HG03442 (cell line): ENCODE measurements around the gene KIF22.
"Not testable (repeated sequence)": the region's sequence is repeated elsewhere in the genome, so short reads cannot be mapped to it uniquely, and the experiment has no call there.

Experiments
- ATAC-seq: cut with Tn5 transposase; IDR thresholded peaks from one replicate; pipeline ENCODE4 v1.9.1; 2021; ENCODE audit warnings: mild to moderate bottlenecking, moderate library complexity; ENCODE audit not compliant: unreplicated experiment

The KIF22 gene

DNA sequence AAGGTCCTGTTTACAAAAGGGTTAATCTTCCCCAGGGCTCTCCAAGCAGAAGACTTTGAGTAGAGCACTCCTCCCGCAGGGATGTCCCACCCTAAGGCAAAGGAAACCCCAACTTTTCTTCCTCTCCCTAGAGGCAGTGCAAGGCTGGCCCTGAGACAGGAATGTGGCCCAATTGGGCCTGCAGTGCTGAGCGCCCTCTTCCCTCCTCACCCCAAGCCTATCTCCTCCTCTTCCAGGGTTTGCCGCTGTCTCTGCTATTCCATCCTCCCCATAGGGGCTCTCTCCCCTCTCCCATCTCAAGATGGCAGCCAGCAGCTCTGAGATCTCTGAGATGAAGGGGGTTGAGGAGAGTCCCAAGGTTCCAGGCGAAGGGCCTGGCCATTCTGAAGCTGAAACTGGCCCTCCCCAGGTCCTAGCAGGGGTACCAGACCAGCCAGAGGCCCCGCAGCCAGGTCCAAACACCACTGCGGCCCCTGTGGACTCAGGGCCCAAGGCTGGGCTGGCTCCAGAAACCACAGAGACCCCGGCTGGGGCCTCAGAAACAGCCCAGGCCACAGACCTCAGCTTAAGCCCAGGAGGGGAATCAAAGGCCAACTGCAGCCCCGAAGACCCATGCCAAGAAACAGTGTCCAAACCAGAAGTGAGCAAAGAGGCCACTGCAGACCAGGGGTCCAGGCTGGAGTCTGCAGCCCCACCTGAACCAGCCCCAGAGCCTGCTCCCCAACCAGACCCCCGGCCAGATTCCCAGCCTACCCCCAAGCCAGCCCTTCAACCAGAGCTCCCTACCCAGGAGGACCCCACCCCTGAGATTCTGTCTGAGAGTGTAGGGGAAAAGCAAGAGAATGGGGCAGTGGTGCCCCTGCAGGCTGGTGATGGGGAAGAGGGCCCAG, 22.4 kb downstream of the KIF22 start:
- no peak for ATAC-seq

DNA sequence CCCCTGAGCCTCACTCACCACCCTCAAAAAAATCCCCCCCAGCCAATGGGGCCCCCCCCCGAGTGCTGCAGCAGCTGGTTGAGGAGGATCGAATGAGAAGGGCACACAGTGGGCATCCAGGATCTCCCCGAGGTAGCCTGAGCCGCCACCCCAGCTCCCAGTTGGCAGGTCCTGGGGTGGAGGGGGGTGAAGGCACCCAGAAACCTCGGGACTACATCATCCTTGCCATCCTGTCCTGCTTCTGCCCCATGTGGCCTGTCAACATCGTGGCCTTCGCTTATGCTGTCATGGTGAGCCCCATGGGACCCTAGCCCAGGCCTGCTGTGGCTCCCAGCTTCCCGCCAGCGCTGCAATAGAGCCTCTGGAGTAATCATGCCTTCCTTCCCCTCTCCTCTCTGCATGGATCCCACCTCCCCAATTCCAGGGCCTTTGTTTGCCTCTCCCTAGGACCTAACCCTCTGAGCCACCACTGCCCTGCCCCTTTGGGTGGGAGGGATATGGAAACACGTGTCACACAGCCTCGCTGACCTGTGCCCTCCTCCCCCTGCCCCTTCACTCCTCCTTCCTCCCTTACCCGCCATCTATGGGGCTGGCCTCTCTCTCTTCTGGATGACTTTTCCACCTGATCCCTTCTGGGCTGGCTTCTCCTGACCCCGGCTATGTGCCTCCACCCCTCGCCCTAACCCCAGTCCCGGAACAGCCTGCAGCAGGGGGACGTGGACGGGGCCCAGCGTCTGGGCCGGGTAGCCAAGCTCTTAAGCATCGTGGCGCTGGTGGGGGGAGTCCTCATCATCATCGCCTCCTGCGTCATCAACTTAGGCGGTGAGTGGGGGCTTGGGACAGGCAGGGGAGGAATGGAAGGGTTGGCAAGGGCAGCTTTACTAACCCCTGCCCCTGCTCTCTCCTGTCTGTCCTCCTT, 23.4 kb downstream of the KIF22 start:
- ATAC-seq, result no peak

DNA sequence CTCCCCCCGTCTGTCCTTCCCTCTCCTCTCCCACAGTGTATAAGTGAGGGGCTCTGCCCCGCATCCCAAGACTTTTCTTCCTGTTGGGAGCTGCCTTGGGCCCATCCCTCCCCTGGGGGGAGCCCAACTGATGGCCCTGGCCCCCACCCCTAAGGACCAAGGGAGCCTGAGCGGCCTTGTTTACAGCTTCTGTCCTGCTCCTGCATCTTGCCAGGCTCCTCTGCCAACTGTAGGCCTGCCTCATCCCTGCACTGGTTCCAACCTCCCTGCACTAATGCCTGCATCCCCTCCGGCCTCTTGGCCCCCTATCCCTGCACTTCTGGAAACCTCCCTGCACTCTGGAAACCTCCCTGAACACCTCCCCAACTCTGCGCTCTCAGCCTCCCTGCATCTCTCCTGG, 24.0 kb downstream of the KIF22 start:
- ATAC-seq, result no peak

DNA sequence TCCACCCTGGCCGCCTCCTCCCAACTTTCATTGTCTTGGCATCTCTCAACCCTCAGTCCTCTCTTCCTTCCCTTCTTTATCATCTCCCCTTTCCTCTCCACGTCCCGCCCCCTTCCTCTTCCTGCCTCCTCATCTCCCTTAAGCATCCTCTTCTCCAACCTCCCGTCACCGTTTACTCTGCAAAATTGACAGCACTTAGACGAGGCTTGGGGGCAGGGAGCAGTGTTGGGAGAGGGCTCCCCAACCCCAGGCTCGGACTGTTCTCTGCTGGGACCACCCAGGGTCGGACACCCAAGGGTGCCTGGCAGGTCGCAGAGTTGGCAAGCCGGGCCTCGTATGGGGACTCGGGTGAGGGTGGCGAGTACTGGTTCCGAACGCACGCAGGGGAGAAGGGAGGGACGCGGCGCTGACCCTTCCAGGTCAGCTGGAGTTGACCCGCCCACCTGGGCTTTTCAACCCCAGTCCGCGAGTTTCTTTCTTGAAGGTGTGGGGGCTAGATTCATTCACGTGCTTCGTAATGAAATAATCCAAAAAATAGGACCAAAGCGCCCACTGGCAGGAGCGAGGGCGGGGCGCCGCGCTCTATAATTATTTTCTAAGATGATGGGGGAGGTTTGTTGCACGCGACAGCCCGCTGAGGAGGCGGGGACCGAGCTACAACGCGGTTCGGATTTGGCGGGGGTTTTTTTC, 24.6 kb downstream of the KIF22 start:
- ATAC-seq, result no peak

DNA sequence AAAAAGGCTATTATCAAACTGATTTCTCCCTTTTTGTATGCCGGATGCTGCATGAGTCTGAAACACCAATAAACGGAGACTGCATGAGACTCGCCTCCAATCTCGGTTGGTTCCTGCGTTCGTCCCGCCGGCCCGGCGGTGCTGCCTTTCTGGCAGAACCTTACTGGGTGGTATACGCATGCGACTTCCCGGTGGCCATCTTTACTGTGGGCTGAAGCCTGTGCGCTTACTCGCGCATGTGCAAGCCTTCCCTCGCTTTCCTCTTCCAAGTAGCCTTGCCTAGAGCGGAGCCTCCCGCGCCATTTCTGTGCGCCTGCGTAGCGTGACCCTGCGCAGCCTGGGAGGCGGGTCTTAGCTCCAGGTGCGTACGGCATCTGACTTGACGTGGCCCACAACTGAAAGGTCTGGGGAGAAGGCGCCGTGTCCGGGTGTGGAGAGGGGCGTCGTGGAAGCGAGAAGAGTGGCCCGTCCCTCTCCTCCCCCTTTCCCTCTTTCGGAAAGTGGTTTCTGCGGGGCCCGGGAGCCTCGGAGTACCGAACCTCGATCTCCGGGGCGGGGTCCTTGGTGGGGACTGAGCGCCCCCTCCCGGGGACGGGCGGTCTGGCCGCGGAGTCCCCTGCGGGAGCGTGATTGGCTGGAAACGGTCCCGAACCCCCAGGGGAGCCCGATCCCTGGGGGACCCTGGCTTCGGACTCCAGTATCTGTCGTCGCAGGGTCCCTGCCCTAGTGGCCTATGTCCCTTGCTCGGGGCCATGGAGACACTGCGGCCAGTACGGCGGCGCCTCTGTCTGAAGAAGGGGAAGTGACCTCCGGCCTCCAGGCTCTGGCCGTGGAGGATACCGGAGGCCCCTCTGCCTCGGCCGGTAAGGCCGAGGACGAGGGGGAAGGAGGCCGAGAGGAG, 25.5 kb downstream of the KIF22 start, which contains the start of gene PAGR1:
Gene PAGR1 (plus strand): TSS at position 360 of the 901 bp plus-strand sequence. CDS start 374 bp downstream, at position 734.
- ATAC-seq, result peak; percentile 47

DNA sequence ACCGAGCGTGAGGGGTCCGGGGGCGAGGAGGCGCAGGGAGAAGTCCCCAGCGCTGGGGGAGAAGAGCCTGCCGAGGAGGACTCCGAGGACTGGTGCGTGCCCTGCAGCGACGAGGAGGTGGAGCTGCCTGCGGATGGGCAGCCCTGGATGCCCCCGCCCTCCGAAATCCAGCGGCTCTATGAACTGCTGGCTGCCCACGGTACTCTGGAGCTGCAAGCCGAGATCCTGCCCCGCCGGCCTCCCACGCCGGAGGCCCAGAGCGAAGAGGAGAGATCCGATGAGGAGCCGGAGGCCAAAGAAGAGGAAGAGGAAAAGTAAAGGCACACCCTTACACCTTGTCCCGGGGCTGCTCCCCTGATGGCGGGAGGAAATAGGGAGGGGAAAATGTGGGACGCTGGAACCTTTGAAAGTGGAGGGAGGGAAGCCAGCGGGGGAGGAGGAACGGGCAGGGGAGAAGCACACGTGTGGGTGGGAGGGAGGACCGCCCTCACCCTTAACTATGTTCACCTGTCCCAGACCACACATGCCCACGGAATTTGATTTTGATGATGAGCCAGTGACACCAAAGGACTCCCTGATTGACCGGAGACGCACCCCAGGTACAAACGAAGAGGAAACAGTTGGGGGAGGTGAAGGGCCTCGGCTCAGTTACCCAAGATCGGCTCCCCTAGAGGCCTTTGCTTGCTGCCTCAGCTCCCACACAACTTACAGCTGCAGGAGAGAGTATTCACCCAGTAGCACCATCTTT, 26.3 kb downstream of the KIF22 start:
- ATAC-seq, result peak; percentile 18

DNA sequence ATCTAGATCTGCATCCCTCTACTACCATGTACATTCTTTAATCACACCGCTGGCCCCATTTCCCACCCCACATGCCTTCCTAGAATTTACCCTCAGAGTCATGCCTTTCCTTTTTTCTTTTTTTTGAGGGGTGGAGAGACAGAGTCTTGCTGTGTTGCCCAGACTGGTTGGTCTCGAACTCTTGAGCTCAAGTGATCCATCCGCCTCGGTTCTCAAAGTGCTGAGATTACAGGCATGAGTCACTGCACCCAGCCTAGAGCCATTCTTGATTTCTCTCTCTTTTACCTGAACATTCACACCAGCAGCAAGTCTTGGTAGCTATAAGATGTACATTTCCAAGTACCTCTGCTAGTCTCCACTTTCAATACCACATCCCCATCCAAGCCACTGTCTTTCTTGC, 27.5 kb downstream of the KIF22 start:
- ATAC-seq, result no peak

DNA sequence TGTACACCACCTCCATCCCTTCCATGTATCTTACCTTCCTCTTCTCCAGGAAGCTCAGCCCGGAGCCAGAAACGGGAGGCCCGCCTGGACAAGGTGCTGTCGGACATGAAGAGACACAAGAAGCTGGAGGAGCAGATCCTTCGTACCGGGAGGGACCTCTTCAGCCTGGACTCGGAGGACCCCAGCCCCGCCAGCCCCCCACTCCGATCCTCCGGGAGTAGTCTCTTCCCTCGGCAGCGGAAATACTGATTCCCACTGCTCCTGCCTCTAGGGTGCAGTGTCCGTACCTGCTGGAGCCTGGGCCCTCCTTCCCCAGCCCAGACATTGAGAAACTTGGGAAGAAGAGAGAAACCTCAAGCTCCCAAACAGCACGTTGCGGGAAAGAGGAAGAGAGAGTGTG, 29.0 kb downstream of the KIF22 start:
- ATAC-seq, result no peak

DNA sequence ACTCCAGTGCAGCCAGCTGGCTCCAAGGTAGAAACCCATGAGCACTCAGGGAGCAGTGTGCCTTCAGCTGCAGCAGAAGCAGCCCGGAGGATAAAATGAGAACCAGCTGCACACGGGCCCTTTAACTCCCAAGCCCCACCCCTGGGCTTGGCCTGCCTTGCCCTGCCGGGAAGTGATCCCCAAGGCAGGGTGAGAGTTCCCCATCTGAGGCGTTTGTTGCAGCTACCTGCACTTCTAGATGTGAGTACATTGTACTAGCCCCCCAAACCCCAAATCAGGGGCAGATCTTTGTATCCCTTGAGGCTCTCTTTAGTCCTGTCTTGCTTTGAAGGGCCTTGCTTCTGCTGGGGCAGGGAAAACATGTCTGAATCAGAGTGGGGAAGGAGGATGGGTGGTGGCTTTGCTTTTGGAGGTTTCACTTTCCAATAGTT, 29.7 kb downstream of the KIF22 start, which contains the start of gene MVP:
Gene MVP (plus strand): TSS at position 192 of the 431 bp plus-strand sequence. CDS start 10,088 bp downstream, outside the sequence.
- no peak for ATAC-seq

DNA sequence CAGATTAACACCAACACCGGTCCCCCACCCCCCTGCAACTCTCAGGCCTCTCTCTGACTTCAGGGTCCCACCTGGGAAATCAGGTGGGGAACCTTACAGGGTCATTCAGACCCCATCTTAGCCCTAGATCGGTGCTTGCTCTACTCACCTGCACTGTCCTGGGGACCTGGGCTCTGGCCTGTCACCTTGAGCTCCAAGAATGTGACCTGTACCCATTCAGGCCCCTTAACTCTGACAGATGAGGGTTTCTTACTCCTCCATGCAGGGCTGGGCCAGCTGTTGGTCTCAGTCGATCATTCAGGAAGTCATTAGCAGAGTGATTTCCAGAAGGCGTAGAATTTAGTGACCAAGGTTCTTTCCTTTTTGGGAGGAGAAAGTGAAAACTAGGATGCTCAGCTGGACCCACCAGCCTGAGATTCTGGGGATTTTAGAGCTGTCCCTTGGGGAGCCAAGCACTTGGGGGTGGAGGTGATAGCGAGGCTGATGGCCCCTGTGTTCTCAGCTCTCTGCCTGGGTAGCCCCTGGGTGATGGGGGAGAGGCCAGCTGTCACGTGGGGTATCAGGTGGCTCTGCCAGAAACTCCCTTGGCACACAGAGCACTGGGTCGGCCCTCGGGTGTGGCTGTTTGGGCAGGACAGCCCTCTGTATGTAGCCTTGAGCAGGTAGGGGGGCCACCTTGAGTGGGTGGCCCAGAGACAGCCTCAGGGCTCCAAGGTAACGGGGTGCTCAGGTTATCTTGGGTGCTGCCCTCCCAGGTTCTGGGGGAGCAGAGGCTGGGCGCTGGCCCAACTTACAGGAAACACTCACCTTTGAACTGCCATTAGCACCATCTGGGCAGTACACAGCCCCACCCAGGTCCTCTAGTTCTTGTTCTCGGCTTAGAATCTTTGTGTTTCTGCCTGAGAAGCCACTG, 30.4 kb downstream of the KIF22 start:
- no peak for ATAC-seq

DNA sequence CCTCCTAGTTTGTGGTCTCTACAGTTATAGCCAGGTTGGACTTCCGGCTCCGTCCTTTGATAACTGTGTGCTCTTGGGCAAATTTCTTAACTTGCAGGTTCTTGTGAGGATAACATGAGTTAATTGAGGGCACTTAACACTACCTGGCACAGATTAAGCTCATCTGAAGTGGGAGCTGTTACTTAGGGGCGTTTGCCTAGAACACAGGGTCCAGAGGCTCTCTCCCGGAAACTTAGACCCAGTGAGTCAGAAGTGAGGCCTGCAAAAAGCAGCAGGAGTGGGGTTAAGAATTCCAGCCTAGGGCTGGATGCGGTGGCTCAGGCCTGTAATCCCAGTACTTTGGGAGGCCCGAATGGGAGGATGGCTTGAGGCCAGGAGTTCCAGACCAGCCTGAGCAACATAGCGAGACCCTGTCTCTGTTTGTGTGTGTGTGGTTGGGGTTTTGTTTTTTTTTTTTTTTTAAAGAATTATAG, 31.1 kb downstream of the KIF22 start:
- ATAC-seq, result no peak

DNA sequence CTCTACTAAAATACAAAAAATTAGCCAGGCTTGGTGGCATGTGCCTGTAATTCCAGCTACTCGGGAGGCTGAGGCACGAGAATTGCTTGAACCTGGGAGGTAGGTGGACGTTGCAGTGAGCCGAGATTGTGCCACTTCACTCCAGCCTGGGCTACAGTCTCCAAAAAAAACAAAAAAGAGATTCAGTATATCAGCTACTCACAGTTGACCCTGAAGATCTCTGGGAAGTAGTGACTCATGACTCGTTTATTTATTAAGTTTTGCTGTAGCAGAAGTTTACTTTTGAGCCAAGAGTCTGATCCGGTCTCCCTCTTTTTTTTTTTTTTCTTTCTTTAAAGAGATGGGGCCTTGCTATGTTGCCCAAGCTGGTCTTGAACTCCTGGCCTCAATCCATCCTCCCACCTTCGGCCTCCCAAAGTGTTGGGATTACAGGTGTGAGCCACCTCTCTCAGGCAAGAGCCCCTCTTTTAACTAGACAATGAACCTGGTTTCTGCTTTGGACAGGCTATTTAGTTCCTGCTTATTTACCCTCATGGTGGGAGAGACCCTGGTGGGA, 34.1 kb downstream of the KIF22 start:
- no peak for ATAC-seq

DNA sequence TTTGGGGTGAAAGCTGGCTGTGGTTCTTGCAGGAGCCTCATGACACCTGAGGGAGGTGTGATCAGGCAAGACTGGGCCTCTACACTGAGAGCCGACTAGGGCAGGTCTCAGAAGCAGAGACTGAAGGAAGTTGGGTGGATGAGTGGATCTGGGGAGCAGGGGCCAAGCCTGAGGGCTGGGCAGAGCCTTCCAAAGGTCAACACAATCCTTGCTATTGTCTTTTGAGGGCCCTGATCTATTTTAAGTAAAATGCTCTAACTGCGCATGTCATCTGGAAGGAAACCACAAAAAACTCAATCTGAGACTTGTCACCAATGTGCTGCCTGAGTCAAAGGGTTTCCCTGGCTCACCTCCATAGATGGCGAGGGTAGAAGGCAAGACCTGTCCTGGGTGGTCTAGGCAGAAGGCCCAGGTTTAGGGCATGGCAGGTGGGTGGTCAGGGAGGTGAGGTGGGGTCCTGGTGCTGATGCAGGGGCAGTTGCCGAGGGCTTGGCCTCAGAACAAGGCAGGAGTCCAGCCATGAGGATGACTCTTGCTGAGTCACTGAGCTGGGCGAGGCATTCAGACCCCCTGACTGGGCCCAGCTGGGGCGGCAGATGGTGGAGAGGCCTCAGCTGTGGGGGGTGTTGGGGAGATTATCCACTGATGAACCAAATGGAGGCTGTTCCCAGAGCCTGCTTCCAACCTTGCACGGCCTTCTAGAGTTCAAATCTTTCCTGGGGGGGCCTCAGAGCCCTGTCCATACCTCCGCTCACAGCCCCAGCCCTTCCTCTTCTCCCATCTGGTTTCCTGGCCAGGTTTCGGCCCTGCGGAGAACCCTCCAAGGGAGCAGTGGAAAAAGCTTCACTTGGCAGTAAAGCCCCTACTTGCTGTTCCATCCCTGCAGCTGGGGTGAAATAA, 34.8 kb downstream of the KIF22 start:
- no peak for ATAC-seq

DNA sequence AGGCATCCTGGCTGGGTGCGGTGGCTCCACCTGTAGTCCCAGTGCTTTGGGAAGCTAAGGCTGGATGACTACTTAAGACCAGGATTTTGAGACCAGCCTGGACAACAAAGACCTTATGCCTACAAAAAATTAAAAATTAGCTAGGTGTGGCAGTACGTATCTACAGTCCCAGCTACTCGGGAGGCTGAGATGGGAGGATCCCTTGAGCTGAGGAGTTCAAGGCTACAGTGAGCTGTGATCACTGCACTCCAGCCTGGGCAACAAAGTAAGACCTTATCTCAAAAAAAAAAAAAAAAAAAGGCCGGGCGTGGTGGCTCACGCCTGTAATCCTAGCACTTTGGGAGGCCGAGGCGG, 35.8 kb downstream of the KIF22 start:
- ATAC-seq, result no peak

DNA sequence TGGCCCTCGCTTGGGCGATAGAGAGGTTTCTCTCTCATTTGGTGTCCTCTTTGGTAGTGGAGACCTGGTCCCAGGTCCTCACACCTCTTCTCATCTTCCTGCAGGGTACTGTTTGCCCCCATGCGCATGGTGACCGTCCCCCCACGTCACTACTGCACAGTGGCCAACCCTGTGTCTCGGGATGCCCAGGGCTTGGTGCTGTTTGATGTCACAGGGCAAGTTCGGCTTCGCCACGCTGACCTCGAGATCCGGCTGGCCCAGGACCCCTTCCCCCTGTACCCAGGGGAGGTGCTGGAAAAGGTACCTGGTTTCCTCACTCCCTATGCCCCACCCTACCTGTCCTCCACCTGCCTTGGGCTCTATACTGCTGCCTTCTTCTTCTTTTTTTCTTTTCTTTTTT, 40.2 kb downstream of the KIF22 start:
- ATAC-seq, result no peak

DNA sequence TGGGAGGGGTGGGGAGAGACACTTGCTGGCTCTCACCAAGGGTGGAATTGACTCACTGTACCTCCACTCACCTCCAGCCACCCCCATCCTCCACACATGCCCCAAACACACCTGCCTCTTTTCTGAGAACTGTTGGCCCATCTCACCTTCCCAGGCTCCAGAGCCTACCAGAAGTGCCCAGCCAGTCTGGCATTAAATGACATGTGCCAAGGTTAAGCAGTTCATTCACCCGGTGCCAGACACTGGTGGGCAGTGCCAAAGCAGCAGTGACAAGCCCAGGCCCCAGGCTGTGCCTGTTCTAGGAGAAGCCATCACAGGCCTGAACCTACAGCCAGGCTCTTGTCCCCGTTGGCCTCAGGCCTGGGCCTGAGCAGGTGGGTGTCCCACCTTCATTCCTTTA, 40.9 kb downstream of the KIF22 start:
- ATAC-seq, result no peak

DNA sequence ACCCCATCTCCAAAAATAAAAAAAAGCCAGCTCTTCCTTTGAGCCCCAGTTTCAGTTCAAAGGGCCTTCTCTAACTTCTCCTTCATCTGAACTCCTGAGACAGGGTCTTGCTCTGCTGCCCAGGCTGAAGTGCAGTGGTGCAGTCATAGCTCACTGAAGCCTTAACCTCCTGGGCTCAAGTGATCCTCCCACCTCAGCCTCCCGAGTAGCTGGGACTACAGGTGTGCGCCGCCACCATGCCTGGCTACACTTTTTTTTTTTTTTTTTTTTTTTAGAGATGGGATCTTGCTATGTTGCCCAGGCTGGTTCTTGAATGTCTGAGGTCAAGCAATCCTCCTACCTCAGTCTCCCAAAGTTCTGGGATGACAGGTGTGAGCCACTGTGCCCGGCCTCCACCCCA, 42.7 kb downstream of the KIF22 start:
- ATAC-seq, result not testable (repeated sequence)
